NOMO-1 treated with DMSO at 0.1 percent for 48 hours (cell line): ENCODE results near the gene BATF.

Experiments
- DNase-seq: peaks from one replicate; lab custom pipeline; 2025; ENCODE audit not compliant: unreplicated experiment; lab: John Stamatoyannopoulos, UW

Gene BATF

GRCh38 chr14:75559451-75560222 lies 37.4 kb downstream of the BATF start:
- peak; percentile 58 for DNase-seq

DNA sequence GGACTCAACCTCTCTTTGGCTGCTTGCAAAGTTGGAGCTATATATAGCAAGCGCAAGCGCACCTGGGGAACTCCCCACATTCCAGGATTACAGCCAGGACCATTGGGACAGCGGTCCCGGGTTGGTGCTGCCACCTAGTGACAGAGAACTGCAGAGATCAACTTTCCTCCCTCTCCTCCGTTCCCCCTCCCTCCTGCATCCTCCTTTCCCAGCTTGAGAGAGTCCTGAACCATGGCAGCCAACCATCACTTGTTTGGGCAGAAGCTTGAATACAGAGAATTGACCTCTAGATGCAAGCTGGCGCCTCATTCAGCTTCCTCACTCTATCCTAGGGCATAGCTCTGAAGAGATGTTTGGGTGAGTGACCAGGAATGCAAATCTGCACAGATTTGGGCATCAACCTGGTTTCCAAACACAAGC lies 38.8 kb downstream of the BATF start:
- DNase-seq: peak; percentile 4

- no peak for DNase-seq
Measured at GRCh38 chr14:75562089-75562488, 39.8 kb downstream of the BATF start.

- no peak for DNase-seq
Measured at GRCh38 chr14:75562489-75562888, 40.2 kb downstream of the BATF start.

GRCh38 chr14:75563931-75564330 lies 41.7 kb downstream of the BATF start:
- no peak for DNase-seq

DNA sequence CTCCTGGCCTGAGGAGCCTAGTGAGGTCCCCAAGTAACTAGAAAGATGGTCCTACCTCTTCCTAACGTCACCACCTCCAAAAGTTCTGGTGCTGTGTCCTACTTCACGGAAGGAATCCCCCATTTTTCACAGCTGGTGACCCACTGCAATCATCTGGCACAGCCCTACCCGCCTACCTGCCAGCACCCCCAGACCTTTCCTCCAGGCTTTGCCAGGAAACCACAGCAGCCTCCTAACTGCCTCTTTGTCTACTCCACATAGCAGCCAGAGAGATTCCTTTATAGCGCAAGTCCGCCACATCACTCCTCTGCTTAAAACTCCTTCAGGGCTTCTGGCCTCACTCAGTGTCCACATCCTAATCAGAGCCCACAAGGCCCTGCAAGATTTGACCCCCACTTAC lies 42.8 kb downstream of the BATF start:
- no peak for DNase-seq

- no peak for DNase-seq
Measured at GRCh38 chr14:75566321-75566720, 44.1 kb downstream of the BATF start.

- no peak for DNase-seq
Measured at GRCh38 chr14:75566752-75567151, 44.5 kb downstream of the BATF start.

DNA sequence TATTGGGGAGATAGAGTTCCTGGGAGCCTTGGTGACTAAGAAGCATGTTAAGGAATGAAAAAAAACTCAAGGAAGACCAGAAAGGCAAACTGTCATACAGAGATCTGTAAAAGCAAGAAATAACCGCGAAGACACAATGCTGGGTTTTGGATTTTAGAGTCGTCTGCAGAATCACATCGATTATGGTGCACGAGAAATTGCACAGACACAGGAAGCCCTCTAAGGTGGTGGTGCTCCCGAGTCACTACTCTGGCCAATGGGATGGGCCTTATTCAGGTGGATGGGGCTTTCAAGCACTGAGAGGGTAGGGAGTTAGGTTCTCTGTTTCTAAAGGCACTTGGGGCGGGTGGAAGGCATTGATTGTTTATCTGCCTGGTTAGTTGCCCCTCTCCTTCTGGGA lies 45.9 kb downstream of the BATF start:
- no peak for DNase-seq

- DNase-seq: no peak
Measured at GRCh38 chr14:75568791-75569190, 46.5 kb downstream of the BATF start.

DNA sequence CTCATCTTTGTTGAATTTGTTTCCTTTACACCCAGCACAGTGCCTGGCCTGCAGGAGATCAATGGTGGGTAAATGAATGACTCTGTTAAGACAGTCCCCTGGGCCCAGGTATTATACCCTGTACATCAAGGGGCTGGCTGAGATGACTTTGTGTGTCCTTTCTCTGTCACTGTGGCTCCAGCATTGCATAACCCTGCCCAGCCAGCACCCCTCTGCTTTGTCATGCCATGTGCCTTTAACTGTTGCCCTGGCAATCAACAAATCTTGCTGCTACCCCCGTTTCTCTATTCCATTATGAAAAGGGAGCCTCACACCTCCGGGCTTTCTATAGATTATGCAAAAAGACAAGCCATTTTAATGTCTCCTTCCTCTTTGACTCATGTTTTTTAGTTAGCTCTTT lies 48.5 kb downstream of the BATF start:
- DNase-seq: peak; percentile 68

- no peak for DNase-seq
Measured at GRCh38 chr14:75572104-75572503, 49.8 kb downstream of the BATF start.

GRCh38 chr14:75577090-75577489 lies 54.8 kb downstream of the BATF start:
- DNase-seq: no peak

DNA sequence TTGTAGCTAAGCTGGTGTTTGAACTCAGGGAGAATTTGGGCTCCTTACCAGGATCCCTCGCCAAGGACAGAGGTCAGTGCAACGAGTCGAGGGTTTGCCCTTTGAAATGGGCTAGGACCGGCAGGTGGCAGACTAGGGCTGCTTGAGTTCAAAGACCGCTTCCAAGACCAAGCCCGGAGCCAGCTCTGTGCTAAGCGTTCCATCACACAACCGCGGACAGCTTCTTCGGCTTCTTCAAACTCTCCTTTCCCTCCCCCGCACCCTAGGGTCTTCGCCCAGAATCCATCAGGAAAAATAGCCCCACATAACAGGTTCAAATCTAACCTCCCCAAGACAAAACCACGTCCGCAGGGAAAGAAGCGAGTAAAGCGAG lies 55.4 kb downstream of the BATF start:
- DNase-seq: peak; percentile 81

GRCh38 chr14:75578102-75578785 lies 56.0 kb downstream of the BATF start, which contains the start of gene FLVCR2:
FLVCR2 (plus strand) TSS chr14:75578620; CDS start chr14:75578973, 353 bp downstream.
- peak; percentile 43 for DNase-seq

GRCh38 chr14:75578786-75579337 lies 56.6 kb downstream of the BATF start:
- peak; percentile 27 for DNase-seq

DNA sequence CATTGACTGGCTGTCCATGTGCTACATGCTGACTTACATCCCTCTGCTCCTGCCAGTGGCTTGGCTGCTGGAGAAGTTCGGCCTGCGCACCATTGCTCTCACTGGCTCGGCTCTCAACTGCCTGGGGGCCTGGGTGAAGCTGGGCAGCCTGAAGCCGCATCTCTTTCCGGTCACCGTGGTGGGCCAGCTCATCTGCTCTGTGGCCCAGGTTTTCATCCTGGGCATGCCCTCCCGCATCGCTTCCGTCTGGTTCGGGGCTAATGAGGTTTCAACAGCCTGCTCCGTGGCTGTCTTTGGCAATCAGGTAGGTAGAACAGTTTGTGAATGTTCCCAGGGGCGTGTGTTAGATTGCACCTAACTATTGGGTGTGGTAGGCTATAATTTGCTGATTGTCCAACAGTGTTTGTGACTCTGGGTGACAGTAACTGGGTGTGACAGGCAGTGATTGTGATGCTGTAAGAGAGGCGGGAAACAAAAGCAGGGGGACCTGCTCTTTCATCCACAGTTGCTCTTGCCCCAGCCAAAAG lies 57.1 kb downstream of the BATF start:
- DNase-seq: no peak

DNA sequence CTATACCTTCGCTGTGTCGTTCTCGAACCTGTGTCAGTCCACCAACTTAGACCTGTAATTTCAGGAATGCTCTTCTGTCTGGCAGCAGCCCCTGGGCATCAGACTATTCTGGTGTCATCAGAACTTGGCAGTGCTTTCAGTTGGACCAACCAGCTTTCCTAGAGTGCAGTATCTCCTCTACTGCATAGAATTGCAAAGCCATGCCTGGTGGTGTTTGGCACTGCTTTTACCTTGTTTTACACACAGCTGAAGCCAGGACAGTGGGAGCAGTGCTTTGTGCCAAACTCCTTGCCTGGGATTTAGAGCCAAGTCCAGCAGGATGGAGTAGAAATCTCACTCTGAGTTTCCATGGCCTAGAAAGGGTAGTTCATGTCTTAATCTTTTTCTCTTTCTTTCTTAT lies 57.6 kb downstream of the BATF start:
- DNase-seq: no peak

GRCh38 chr14:75587388-75587787 lies 65.1 kb downstream of the BATF start:
- DNase-seq: no peak

- no peak for DNase-seq
Measured at GRCh38 chr14:75589931-75590330, 67.7 kb downstream of the BATF start.

- DNase-seq: no peak
Measured at GRCh38 chr14:75591331-75591946, 69.2 kb downstream of the BATF start.
